Measurements from ENCODE around the gene SGMS1.
"Not testable (repeated sequence)": the region's sequence is repeated elsewhere in the genome, so short reads cannot be mapped to it uniquely, and the experiment has no call there.

Gene SGMS1

DNA sequence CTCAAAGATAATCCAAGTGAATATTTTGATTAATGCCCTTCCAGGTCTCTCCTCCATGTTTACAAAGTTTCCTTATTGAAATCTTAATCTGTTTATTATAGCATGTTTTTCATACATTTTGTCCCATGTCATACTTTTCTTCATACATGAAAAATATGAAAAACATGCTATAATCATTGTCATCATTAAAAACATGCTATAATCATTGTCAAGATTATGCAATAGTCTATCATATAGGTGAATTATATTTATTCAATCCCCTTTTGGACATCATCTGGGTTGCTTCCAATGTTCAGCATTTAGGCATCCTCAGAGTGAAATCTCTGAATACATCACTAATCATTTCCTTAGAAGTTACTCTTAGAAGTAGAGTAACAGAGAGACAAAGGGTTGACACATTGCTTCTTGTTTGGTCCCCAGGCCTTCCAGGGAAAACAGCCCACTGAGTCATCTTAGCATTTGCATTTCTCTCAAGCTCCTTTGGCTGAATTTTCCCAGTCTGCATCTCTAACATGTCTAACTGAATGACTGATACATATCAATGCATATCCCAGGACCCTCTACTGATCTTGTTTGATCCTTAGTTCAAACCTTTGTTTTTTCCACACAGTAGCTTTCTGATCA, 87.0 kb downstream of the SGMS1 start:
- H3K9me3 ChIP-seq (ENCODE audit: control insufficient read depth, low read length): no peaks in the 10 kb centered on the region
- H3K18ac ChIP-seq (ENCODE audit: low read depth in 1 of 2, low read length in 2 of 2): no peak overlapping the region
- H3K36me3 ChIP-seq (ENCODE audit: control insufficient read depth in 1 of 2, insufficient read depth in 2 of 2, low read depth in 1 of 2, low read length in 2 of 2): no peaks in the 10 kb centered on the region
- H2AFZ ChIP-seq (ENCODE audit: low read depth, low read length): no peak overlapping the region
- no peak overlapping the region for H3K9ac ChIP-seq (ENCODE audit: low read length)
- H3K14ac ChIP-seq (ENCODE audit: low read length in 2 of 2): no peak overlapping the region
- H3K27ac ChIP-seq (ENCODE audit: low read length, poor library complexity, severe bottlenecking): no peak overlapping the region
- H3K79me1 ChIP-seq (replicated peaks; ENCODE audit: low read length, poor library complexity, severe bottlenecking): peaks cover 15% of the 10 kb centered on the region
- no peak overlapping the region for H2BK12ac ChIP-seq (ENCODE audit: low read length in 2 of 2)
- H2BK15ac ChIP-seq (ENCODE audit: low read depth, poor library complexity, severe bottlenecking): no peak overlapping the region
- no peak overlapping the region for H3K4me2 ChIP-seq (ENCODE audit: low read length, poor library complexity, severe bottlenecking)
- H2BK5ac ChIP-seq (ENCODE audit: low read depth, low read length, poor library complexity, severe bottlenecking): no peak overlapping the region
- no peak overlapping the region for H4K8ac ChIP-seq (ENCODE audit: low read length)
- no peak overlapping the region for H4K91ac ChIP-seq (ENCODE audit: low read length)
- H3K4ac ChIP-seq (ENCODE audit: low read depth in 1 of 2, low read length in 2 of 2): no peak overlapping the region
- DNase-seq: no peak
- peaks cover 2% of the 10 kb centered on the region for H3K4me1 ChIP-seq (ENCODE audit: control insufficient read depth, insufficient read depth, low read depth, low read length)
- H2BK120ac ChIP-seq (ENCODE audit: low read depth, low read length): no peak overlapping the region
- H2AK5ac ChIP-seq (ENCODE audit: low read length, severe bottlenecking): no peak overlapping the region
- H3K4me3 ChIP-seq (ENCODE audit: insufficient read depth in 1 of 2, low read depth in 1 of 2, low read length in 2 of 2): no peak overlapping the region
- no peaks in the 10 kb centered on the region for H3K27me3 ChIP-seq (ENCODE audit: control insufficient read depth in 1 of 2, insufficient read depth in 1 of 2, low read length in 2 of 2)
- no peak overlapping the region for H3K23ac ChIP-seq (ENCODE audit: low read length in 2 of 2)

DNA sequence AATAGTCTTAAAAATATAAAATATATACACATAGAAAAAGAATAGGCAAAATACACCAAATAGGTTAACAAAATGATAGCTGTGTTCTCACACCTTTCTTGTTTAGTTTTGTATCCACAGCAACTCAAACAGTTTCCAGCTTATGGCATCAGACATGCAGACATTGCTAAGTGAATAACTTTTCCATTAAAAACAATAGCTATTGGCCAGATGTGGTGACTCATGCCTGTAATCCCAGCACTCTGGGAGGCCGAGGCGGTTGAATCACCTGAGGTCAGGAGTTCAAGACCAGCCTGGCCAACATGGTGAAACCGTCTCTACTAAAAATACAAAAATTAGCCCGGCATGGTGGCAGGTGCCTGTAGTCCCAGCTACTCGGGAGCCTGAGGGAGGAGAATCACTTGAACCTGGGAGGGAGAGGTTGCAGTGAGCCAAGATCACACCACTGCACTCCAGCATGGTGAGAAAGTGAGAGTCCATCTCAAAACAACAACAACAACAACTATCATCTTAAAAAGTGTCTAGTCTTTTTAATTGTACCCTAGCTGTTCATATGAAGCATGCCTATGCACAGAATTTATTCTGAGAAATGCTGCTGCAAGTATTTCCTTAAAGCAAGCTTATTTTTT, 88.9 kb downstream of the SGMS1 start:
- not testable (repeated sequence) for H3K27me3 ChIP-seq (ENCODE audit: control insufficient read depth in 1 of 2, insufficient read depth in 1 of 2, low read length in 2 of 2); H3K4me2 ChIP-seq (ENCODE audit: low read length, poor library complexity, severe bottlenecking); H2BK5ac ChIP-seq (ENCODE audit: low read depth, low read length, poor library complexity, severe bottlenecking); H3K23ac ChIP-seq (ENCODE audit: low read length in 2 of 2); H2BK15ac ChIP-seq (ENCODE audit: low read depth, poor library complexity, severe bottlenecking); H2BK12ac ChIP-seq (ENCODE audit: low read length in 2 of 2); H2AFZ ChIP-seq (ENCODE audit: low read depth, low read length); H2AK5ac ChIP-seq (ENCODE audit: low read length, severe bottlenecking); H2BK120ac ChIP-seq (ENCODE audit: low read depth, low read length); H3K14ac ChIP-seq (ENCODE audit: low read length in 2 of 2); H3K4ac ChIP-seq (ENCODE audit: low read depth in 1 of 2, low read length in 2 of 2); H3K36me3 ChIP-seq (ENCODE audit: control insufficient read depth in 1 of 2, insufficient read depth in 2 of 2, low read depth in 1 of 2, low read length in 2 of 2); H4K91ac ChIP-seq (ENCODE audit: low read length); H3K4me3 ChIP-seq (ENCODE audit: insufficient read depth in 1 of 2, low read depth in 1 of 2, low read length in 2 of 2); H3K18ac ChIP-seq (ENCODE audit: low read depth in 1 of 2, low read length in 2 of 2); H3K4me1 ChIP-seq (ENCODE audit: control insufficient read depth, insufficient read depth, low read depth, low read length); H3K9me3 ChIP-seq (ENCODE audit: control insufficient read depth, low read length); H3K27ac ChIP-seq (ENCODE audit: low read length, poor library complexity, severe bottlenecking); H4K8ac ChIP-seq (ENCODE audit: low read length)
- WGBS: 78% methylated on average over 4 of the region's 5 CpGs
- peaks cover 17% of the 10 kb centered on the region for H3K79me1 ChIP-seq (replicated peaks; ENCODE audit: low read length, poor library complexity, severe bottlenecking)
- peak overlapping the region; percentile 76 for H3K9ac ChIP-seq (ENCODE audit: low read length)
- DNase-seq: peak; percentile 50

DNA sequence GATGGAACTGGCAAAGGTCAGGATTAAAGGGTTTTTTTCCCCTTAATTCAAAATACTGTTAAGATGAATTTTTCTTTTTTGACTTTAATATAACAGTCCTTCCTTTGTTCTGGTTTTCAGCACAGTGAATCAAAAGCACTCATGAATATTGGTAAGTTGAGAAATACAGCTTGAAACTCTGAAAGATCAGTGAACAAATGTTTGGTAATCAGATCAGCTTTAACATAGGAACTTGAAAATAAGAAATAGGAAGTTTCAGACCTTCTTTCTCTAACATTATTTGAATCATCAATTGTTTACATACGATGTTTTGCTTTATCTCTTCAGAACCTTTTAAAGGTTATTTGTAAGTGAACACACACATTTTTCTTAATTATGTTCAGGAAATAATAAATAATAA, 90.5 kb downstream of the SGMS1 start:
- H2BK15ac ChIP-seq (ENCODE audit: low read depth, poor library complexity, severe bottlenecking): no peak overlapping the region
- no peak overlapping the region for H3K27ac ChIP-seq (ENCODE audit: low read length, poor library complexity, severe bottlenecking)
- H3K4ac ChIP-seq (ENCODE audit: low read depth in 1 of 2, low read length in 2 of 2): no peak overlapping the region
- DNase-seq: no peak
- no peaks in the 10 kb centered on the region for H3K4me1 ChIP-seq (ENCODE audit: control insufficient read depth, insufficient read depth, low read depth, low read length)
- H3K14ac ChIP-seq (ENCODE audit: low read length in 2 of 2): no peak overlapping the region
- H3K9ac ChIP-seq (ENCODE audit: low read length): no peak overlapping the region
- no peak overlapping the region for H2AFZ ChIP-seq (ENCODE audit: low read depth, low read length)
- WGBS: no CpG with 5 or more reads among the region's 1 CpG
- H3K18ac ChIP-seq (ENCODE audit: low read depth in 1 of 2, low read length in 2 of 2): no peak overlapping the region
- no peaks in the 10 kb centered on the region for H3K9me3 ChIP-seq (ENCODE audit: control insufficient read depth, low read length)
- H2BK120ac ChIP-seq (ENCODE audit: low read depth, low read length): no peak overlapping the region
- H2AK5ac ChIP-seq (ENCODE audit: low read length, severe bottlenecking): no peak overlapping the region
- H3K4me2 ChIP-seq (ENCODE audit: low read length, poor library complexity, severe bottlenecking): no peak overlapping the region
- no peak overlapping the region for H3K23ac ChIP-seq (ENCODE audit: low read length in 2 of 2)
- H3K4me3 ChIP-seq (ENCODE audit: insufficient read depth in 1 of 2, low read depth in 1 of 2, low read length in 2 of 2): no peak overlapping the region
- no peak overlapping the region for H4K91ac ChIP-seq (ENCODE audit: low read length)
- H2BK5ac ChIP-seq (ENCODE audit: low read depth, low read length, poor library complexity, severe bottlenecking): no peak overlapping the region
- peaks cover 16% of the 10 kb centered on the region for H3K79me1 ChIP-seq (replicated peaks; ENCODE audit: low read length, poor library complexity, severe bottlenecking)
- H2BK12ac ChIP-seq (ENCODE audit: low read length in 2 of 2): no peak overlapping the region
- H3K27me3 ChIP-seq (ENCODE audit: control insufficient read depth in 1 of 2, insufficient read depth in 1 of 2, low read length in 2 of 2): no peaks in the 10 kb centered on the region
- no peak overlapping the region for H4K8ac ChIP-seq (ENCODE audit: low read length)
- no peaks in the 10 kb centered on the region for H3K36me3 ChIP-seq (ENCODE audit: control insufficient read depth in 1 of 2, insufficient read depth in 2 of 2, low read depth in 1 of 2, low read length in 2 of 2)

DNA sequence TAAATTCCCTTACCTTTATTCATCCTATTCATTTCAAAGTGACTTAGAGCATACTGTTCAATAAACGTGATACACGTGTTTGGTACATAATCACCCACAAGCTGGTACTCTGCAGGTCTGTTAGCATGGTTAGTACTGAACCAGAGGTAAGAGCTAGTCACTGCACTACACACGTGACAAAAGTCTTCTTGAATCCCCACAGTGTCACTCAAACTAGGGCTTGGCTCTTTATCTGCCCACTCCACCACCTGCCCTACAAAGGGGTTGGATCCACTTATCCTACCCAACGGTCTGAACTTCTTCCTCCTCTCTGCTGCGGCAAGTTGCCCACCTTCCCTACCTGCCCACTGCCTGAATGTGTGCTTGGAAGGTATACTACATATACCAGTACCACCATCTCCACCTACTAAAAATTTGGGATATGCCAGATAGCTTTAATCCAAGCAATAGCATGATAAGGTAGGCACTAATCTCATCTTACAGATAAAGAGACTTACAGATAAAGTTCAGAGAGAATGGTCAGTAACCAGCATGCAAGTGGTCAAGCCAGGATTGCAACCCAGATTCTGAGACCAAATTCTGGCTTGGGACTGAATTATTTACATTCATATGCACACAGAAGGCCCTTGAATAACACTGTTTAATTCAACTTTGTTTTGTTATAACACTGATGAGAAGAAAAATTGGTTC, 92.2 kb downstream of the SGMS1 start:
- H3K4me2 ChIP-seq (ENCODE audit: low read length, poor library complexity, severe bottlenecking): no peak overlapping the region
- H3K27ac ChIP-seq (ENCODE audit: low read length, poor library complexity, severe bottlenecking): no peak overlapping the region
- H2BK120ac ChIP-seq (ENCODE audit: low read depth, low read length): no peak overlapping the region
- H3K4ac ChIP-seq (ENCODE audit: low read depth in 1 of 2, low read length in 2 of 2): no peak overlapping the region
- no peaks in the 10 kb centered on the region for H3K36me3 ChIP-seq (ENCODE audit: control insufficient read depth in 1 of 2, insufficient read depth in 2 of 2, low read depth in 1 of 2, low read length in 2 of 2)
- no peak overlapping the region for H3K9ac ChIP-seq (ENCODE audit: low read length)
- no peak for DNase-seq
- WGBS: 96% methylated on average over 5 of the region's 5 CpGs
- H3K27me3 ChIP-seq (ENCODE audit: control insufficient read depth in 1 of 2, insufficient read depth in 1 of 2, low read length in 2 of 2): no peaks in the 10 kb centered on the region
- H3K14ac ChIP-seq (ENCODE audit: low read length in 2 of 2): no peak overlapping the region
- H4K91ac ChIP-seq (ENCODE audit: low read length): no peak overlapping the region
- no peaks in the 10 kb centered on the region for H3K4me1 ChIP-seq (ENCODE audit: control insufficient read depth, insufficient read depth, low read depth, low read length)
- no peak overlapping the region for H2BK15ac ChIP-seq (ENCODE audit: low read depth, poor library complexity, severe bottlenecking)
- no peak overlapping the region for H2BK12ac ChIP-seq (ENCODE audit: low read length in 2 of 2)
- no peak overlapping the region for H3K23ac ChIP-seq (ENCODE audit: low read length in 2 of 2)
- no peak overlapping the region for H3K18ac ChIP-seq (ENCODE audit: low read depth in 1 of 2, low read length in 2 of 2)
- no peak overlapping the region for H3K4me3 ChIP-seq (ENCODE audit: insufficient read depth in 1 of 2, low read depth in 1 of 2, low read length in 2 of 2)
- no peak overlapping the region for H2AFZ ChIP-seq (ENCODE audit: low read depth, low read length)
- peaks cover 14% of the 10 kb centered on the region for H3K79me1 ChIP-seq (replicated peaks; ENCODE audit: low read length, poor library complexity, severe bottlenecking)
- no peak overlapping the region for H2AK5ac ChIP-seq (ENCODE audit: low read length, severe bottlenecking)
- H4K8ac ChIP-seq (ENCODE audit: low read length): no peak overlapping the region
- no peaks in the 10 kb centered on the region for H3K9me3 ChIP-seq (ENCODE audit: control insufficient read depth, low read length)
- H2BK5ac ChIP-seq (ENCODE audit: low read depth, low read length, poor library complexity, severe bottlenecking): no peak overlapping the region
